SU-DHL-6 (cell line): ENCODE results near the gene TLCD3A.

Source experiments
- H2AFZ ChIP-seq: fragments of 200-600 bp; sonication (generic); 2 replicates; pipeline ENCODE4 v1.6.1; 2014; ENCODE audit warnings: low read depth, mild to moderate bottlenecking, moderate library complexity, mixed read lengths, antibody characterized with exemption, low read length; ENCODE audit not compliant: severe bottlenecking
- H3F3A ChIP-seq: fragments of 200-600 bp; shearing (Covaris generic); 2 replicates; pipeline ENCODE4 v1.6.0; 2016; ENCODE audit warnings: antibody characterized with exemption, mild to moderate bottlenecking; ENCODE audit not compliant: insufficient read depth
- H3K27ac ChIP-seq: fragments of 200-600 bp; sonication (generic); 2 replicates; pipeline ENCODE4 v1.5.1; 2016; ENCODE audit warnings: low read depth, mild to moderate bottlenecking, low read length, moderate library complexity, mixed read lengths
- H3K27me3 ChIP-seq: fragments of 200-600 bp; sonication (generic), shearing (Covaris generic); 2 replicates; pipeline ENCODE4 v1.6.0; 2014; ENCODE audit warnings: mild to moderate bottlenecking, low read length
- H3K36me3 ChIP-seq: fragments of 200-600 bp; sonication (generic); 2 replicates; pipeline ENCODE4 v1.6.1; 2014; ENCODE audit warnings: mild to moderate bottlenecking, low read length, mixed read lengths
- H3K4me2 ChIP-seq: fragments of 300-600, 200-600 bp; shearing (Covaris generic), sonication (generic); 2 replicates; pipeline ENCODE4 v1.6.0; 2014; ENCODE audit warnings: low read length, low read depth, mild to moderate bottlenecking; ENCODE audit not compliant: poor library complexity, severe bottlenecking
- H3K4me3 ChIP-seq: fragments of 200-600 bp; sonication (generic); 2 replicates; pipeline ENCODE4 v1.5.1; 2014; ENCODE audit warnings: antibody characterized with exemption, low read length, mild to moderate bottlenecking, mixed read lengths; ENCODE audit not compliant: insufficient read depth, poor library complexity, severe bottlenecking
- H3K79me2 ChIP-seq: fragments of 200-600 bp; sonication (generic); 2 replicates; pipeline ENCODE4 v1.6.1; 2014; ENCODE audit warnings: mild to moderate bottlenecking, low read length, moderate library complexity; ENCODE audit not compliant: insufficient read depth
- H3K9ac ChIP-seq: fragments of 200-600 bp; sonication (generic); 2 replicates; pipeline ENCODE4 v1.7.0; 2014; ENCODE audit warnings: mild to moderate bottlenecking, low read length
- H3K9me2 ChIP-seq: fragments of 200-600 bp; sonication (generic); replicated peaks from 2 replicates; pipeline ENCODE4 v1.6.1; 2014; ENCODE audit warnings: low read length; ENCODE audit not compliant: insufficient read depth
- H3K9me3 ChIP-seq: fragments of 200-600 bp; sonication (generic); 2 replicates; pipeline ENCODE4 v1.6.1; 2014; ENCODE audit warnings: low read length, mixed read lengths; ENCODE audit not compliant: insufficient read depth
- H4K20me1 ChIP-seq: fragments of 200-600 bp; sonication (generic); 2 replicates; pipeline ENCODE4 v1.6.1; 2014; ENCODE audit warnings: low read depth, mild to moderate bottlenecking, antibody characterized with exemption, low read length, moderate library complexity, mixed read lengths
- EZH2phosphoT487 ChIP-seq: fragments of 200-600 bp; sonication (generic), shearing (Covaris generic); conservative IDR thresholded peaks from 2 replicates; pipeline ENCODE4 v1.6.1; 2018; ENCODE audit warnings: mild to moderate bottlenecking, antibody characterized with exemption, low read length, moderate library complexity, mixed read lengths
- TF ChIP-seq, protein P1 (sequence below): fragments of 200-600 bp; sonication (generic); IDR thresholded peaks from one replicate; pipeline ENCODE4 v1.5.1; 2017; ENCODE audit warnings: antibody characterized with exemption, mild to moderate bottlenecking, low read length, moderate library complexity; ENCODE audit not compliant: insufficient read depth, poor library complexity, severe bottlenecking

TLCD3A gene

GRCh38 chr17:759964-760363 lies 27.6 kb downstream of the TLCD3A start:
- no peak overlapping the region for H3K9ac ChIP-seq
- peaks cover 6% of the 10 kb centered on the region; the same call in 1 of the 2 replicates for H3F3A ChIP-seq
- H3K79me2 ChIP-seq, result no peaks in the 10 kb centered on the region
- peaks cover 13% of the 10 kb centered on the region; the same call in 1 of the 2 replicates for H3K36me3 ChIP-seq
- H3K27me3 ChIP-seq, result no peaks in the 10 kb centered on the region
- H4K20me1 ChIP-seq, result no peaks in the 10 kb centered on the region
- no peaks in the 10 kb centered on the region for H3K9me3 ChIP-seq
- H3K9me2 ChIP-seq, result no peaks in the 10 kb centered on the region
- H2AFZ ChIP-seq, result no peak overlapping the region
- no peak for TF ChIP-seq EZH2phosphoT487
- TF ChIP-seq, protein P1, sequence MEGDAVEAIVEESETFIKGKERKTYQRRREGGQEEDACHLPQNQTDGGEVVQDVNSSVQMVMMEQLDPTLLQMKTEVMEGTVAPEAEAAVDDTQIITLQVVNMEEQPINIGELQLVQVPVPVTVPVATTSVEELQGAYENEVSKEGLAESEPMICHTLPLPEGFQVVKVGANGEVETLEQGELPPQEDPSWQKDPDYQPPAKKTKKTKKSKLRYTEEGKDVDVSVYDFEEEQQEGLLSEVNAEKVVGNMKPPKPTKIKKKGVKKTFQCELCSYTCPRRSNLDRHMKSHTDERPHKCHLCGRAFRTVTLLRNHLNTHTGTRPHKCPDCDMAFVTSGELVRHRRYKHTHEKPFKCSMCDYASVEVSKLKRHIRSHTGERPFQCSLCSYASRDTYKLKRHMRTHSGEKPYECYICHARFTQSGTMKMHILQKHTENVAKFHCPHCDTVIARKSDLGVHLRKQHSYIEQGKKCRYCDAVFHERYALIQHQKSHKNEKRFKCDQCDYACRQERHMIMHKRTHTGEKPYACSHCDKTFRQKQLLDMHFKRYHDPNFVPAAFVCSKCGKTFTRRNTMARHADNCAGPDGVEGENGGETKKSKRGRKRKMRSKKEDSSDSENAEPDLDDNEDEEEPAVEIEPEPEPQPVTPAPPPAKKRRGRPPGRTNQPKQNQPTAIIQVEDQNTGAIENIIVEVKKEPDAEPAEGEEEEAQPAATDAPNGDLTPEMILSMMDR, result no peak
- no peak overlapping the region for H3K27ac ChIP-seq
- no peak overlapping the region for H3K4me3 ChIP-seq
- no peak overlapping the region for H3K4me2 ChIP-seq

- Histone ChIP-seq H3K79me2 (no peaks in the 10 kb centered on the region), H3K27me3 (no peaks in the 10 kb centered on the region), H3K4me3 (no peak overlapping the region), H3K9me2 (no peaks in the 10 kb centered on the region), H3K9me3 (no peaks in the 10 kb centered on the region), H3K4me2 (no peak overlapping the region), H2AFZ (no peak overlapping the region), H3F3A (peaks cover 3% of the 10 kb centered on the region; the same call in 1 of the 2 replicates), H4K20me1 (no peaks in the 10 kb centered on the region), H3K36me3 (peaks cover 13% of the 10 kb centered on the region; the same call in 1 of the 2 replicates), H3K27ac (no peak overlapping the region), H3K9ac (no peak overlapping the region)
- TF ChIP-seq EZH2phosphoT487, result no peak
- TF ChIP-seq, protein P1, result no peak
Measured at GRCh38 chr17:760371-760770, 28.0 kb downstream of the TLCD3A start.

DNA sequence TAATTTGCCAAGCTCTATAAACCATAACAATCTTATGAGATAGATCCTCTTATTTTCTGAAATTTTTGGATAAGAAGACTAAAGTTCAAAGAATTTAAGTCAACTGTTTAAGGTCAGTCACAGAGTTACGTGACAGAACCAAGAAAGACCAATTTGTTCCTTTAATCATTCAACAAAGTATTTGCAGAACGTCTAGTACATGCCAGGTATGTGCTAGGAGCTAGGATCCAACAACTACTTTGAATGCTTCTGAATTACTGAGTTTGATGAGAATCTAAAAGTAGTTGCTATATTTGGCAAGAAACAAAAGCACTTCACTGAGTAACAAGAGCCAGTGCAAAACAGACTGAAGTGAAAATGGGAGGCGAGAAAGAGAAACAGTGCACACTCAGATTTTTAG lies 34.7 kb downstream of the TLCD3A start:
- H3K9ac ChIP-seq, result no peak overlapping the region
- H4K20me1 ChIP-seq, result no peaks in the 10 kb centered on the region
- no peaks in the 10 kb centered on the region for H3K9me3 ChIP-seq
- no peak overlapping the region for H3K4me2 ChIP-seq
- H3K79me2 ChIP-seq, result no peaks in the 10 kb centered on the region
- no peaks in the 10 kb centered on the region for H3K9me2 ChIP-seq
- TF ChIP-seq, protein P1, result no peak
- TF ChIP-seq EZH2phosphoT487, result no peak
- no peak overlapping the region for H3K27ac ChIP-seq
- no peaks in the 10 kb centered on the region for H3K27me3 ChIP-seq
- H3F3A ChIP-seq, result no peaks in the 10 kb centered on the region
- no peak overlapping the region for H2AFZ ChIP-seq
- H3K4me3 ChIP-seq, result no peak overlapping the region
- H3K36me3 ChIP-seq, result peaks cover 23% of the 10 kb centered on the region; the same call in 1 of the 2 replicates
